SU-DHL-6 (cell line): Measurements from ENCODE around the gene TNNI3K.

Experiments used
- CTCF ChIP-seq: fragments of 200-600 bp; sonication (generic); IDR thresholded peaks from one replicate; pipeline ENCODE4 v1.5.1; 2017; ENCODE audit warnings: antibody characterized with exemption, mild to moderate bottlenecking, low read length, moderate library complexity; ENCODE audit not compliant: insufficient read depth, poor library complexity, severe bottlenecking
- EZH2phosphoT487 ChIP-seq: fragments of 200-600 bp; sonication (generic), shearing (Covaris generic); conservative IDR thresholded peaks from 2 replicates; pipeline ENCODE4 v1.6.1; 2018; ENCODE audit warnings: mild to moderate bottlenecking, antibody characterized with exemption, low read length, moderate library complexity, mixed read lengths

- no peak for TF ChIP-seq CTCF
- no peak for TF ChIP-seq EZH2phosphoT487
These were observed 349.0 kb downstream of the TNNI3K start for GRCh38 chr1:74584185-74584584.
